Inflammatory macrophage treated with lipopolysaccharide for 1 hour (primary cell): ENCODE data around the gene CCDC167.
A peak's percentile ranks its signal among the peaks of the same experiment; 100 is the strongest.
"Not testable (repeated sequence)": the region's sequence is repeated elsewhere in the genome, so short reads cannot be mapped to it uniquely, and the experiment has no call there.

Experiments
- DNase-seq, 2 donors: peaks; one replicate each; pipeline ENCODE4 v3.0.0-alpha.2; 2020 to 2022

CCDC167 gene

GRCh38 chr6:37460805-37461204 lies 38.9 kb downstream of the CCDC167 start:
- DNase-seq = no peak

GRCh38 chr6:37459981-37460800 lies 39.5 kb downstream of the CCDC167 start:
- DNase-seq = no peak

GRCh38 chr6:37456816-37457560 lies 42.7 kb downstream of the CCDC167 start:
- no peak for DNase-seq

GRCh38 chr6:37456126-37456525 lies 43.6 kb downstream of the CCDC167 start:
- DNase-seq = no peak

GRCh38 chr6:37454420-37455140 lies 45.1 kb downstream of the CCDC167 start:
- DNase-seq = no peak

- no peak for DNase-seq
These were observed 47.2 kb downstream of the CCDC167 start for GRCh38 chr6:37452522-37452921.

GRCh38 chr6:37451441-37452193 lies 48.1 kb downstream of the CCDC167 start:
- no peak for DNase-seq

GRCh38 chr6:37449984-37450383 lies 49.7 kb downstream of the CCDC167 start:
- DNase-seq = no peak

GRCh38 chr6:37443216-37443542 lies 56.5 kb downstream of the CCDC167 start:
- DNase-seq = not testable (repeated sequence)

GRCh38 chr6:37442416-37443215 lies 57.1 kb downstream of the CCDC167 start:
- peak in 1 of 2 donors; percentile 12 for DNase-seq

- no peak for DNase-seq
These were observed 58.0 kb downstream of the CCDC167 start for GRCh38 chr6:37441651-37442050.

- no peak for DNase-seq
These were observed 60.8 kb downstream of the CCDC167 start for GRCh38 chr6:37438930-37439329.

- no peak for DNase-seq
These were observed 63.9 kb downstream of the CCDC167 start for GRCh38 chr6:37435816-37436215.

- DNase-seq = no peak
These were observed 64.3 kb downstream of the CCDC167 start for GRCh38 chr6:37435373-37435772.

GRCh38 chr6:37433657-37434271 lies 65.9 kb downstream of the CCDC167 start:
- peak; percentile 41 to 56 for DNase-seq
